Keratinocyte (primary cell): ENCODE results near the gene MUC2. TPM values are rescaled to one million over a fixed set of nuclear protein-coding genes. Genes with fewer than 3 reads are reported as not detected.

Experiments
- DNase-seq: peaks from one replicate; pipeline ENCODE4 v3.0.0-alpha.2; 2011; ENCODE audit warnings: low read depth, missing footprints, low spot score
- FAIRE-seq: peaks from 2 replicates; lab custom pipeline; 2011; peaks lifted over from hg19 to GRCh38; lab: Jason Lieb, UNC
- H2AFZ ChIP-seq: 2 replicates; pipeline ENCODE4 v1.6.0; 2012; ENCODE audit warnings: low read length, control low read depth, inconsistent platforms; ENCODE audit not compliant: control insufficient read depth
- H3K27ac ChIP-seq: 2 replicates; pipeline ENCODE4 v1.5.1; 2011; ENCODE audit warnings: low read length; ENCODE audit not compliant: control insufficient read depth, insufficient read depth
- H3K27me3 ChIP-seq: 3 replicates; pipeline ENCODE4 v1.6.0; 2011; ENCODE audit warnings: low read length; ENCODE audit not compliant: control insufficient read depth, insufficient read depth; ENCODE audit errors: extremely low read depth
- H3K36me3 ChIP-seq, 2 experiments: 2 replicates in 1 of 2; 3 replicates in 1 of 2; pipeline ENCODE4 v1.5.1; 2011; ENCODE audit warnings: low read length in 2 of 2, mild to moderate bottlenecking in 1 of 2; ENCODE audit not compliant: control insufficient read depth in 2 of 2, insufficient read depth in 2 of 2; ENCODE audit errors: extremely low read depth in 1 of 2
- H3K4me1 ChIP-seq: 3 replicates; pipeline ENCODE4 v1.5.1; 2011; ENCODE audit warnings: low read length; ENCODE audit not compliant: control insufficient read depth, insufficient read depth; ENCODE audit errors: extremely low read depth
- H3K4me2 ChIP-seq: 3 replicates; pipeline ENCODE4 v1.6.0; 2011; ENCODE audit warnings: low read depth, low read length; ENCODE audit not compliant: control insufficient read depth, insufficient read depth; ENCODE audit errors: extremely low read depth
- H3K4me3 ChIP-seq, 3 experiments: fragments of 200-600 bp in 1 of 3; sonication (generic) in 1 of 3; 2 replicates in 2 of 3; 3 replicates in 1 of 3; pipeline ENCODE4 v1.5.1; 2011 to 2016; ENCODE audit warnings: low read length in 3 of 3, mild to moderate bottlenecking in 3 of 3, control low read depth in 2 of 3, inconsistent platforms in 1 of 3, low read depth in 1 of 3, mixed read lengths in 1 of 3, mixed run types in 1 of 3, moderate library complexity in 1 of 3; ENCODE audit not compliant: control insufficient read depth in 2 of 3, insufficient read depth in 2 of 3; ENCODE audit errors: extremely low read depth in 1 of 3
- H3K79me2 ChIP-seq: 2 replicates; pipeline ENCODE4 v1.6.0; 2012; ENCODE audit warnings: low read length; ENCODE audit not compliant: control insufficient read depth, insufficient read depth
- H3K9ac ChIP-seq: 3 replicates; pipeline ENCODE4 v1.6.0; 2011; ENCODE audit warnings: low read length; ENCODE audit not compliant: control insufficient read depth, insufficient read depth; ENCODE audit errors: extremely low read depth
- H3K9me1 ChIP-seq: 3 replicates; pipeline ENCODE4 v1.6.0; 2011; ENCODE audit warnings: low read length; ENCODE audit not compliant: control insufficient read depth, insufficient read depth; ENCODE audit errors: extremely low read depth
- H3K9me3 ChIP-seq: 2 replicates; pipeline ENCODE4 v1.5.1; 2012; ENCODE audit warnings: low read depth, low read length; ENCODE audit not compliant: control insufficient read depth
- H4K20me1 ChIP-seq: 3 replicates; pipeline ENCODE4 v1.6.0; 2011; ENCODE audit warnings: low read length; ENCODE audit not compliant: control insufficient read depth, insufficient read depth; ENCODE audit errors: extremely low read depth
- EZH2 ChIP-seq: IDR thresholded peaks from one replicate; pipeline ENCODE4 v1.6.1; 2012; ENCODE audit warnings: inconsistent platforms, mild to moderate bottlenecking, low read length, moderate library complexity
- dilution Hi-C: fragments of 300-500 bp; cut with MboI; formaldehyde crosslinking; loops from one replicate; pipeline ENCODE4 v1.7.0; 2020; ENCODE audit warnings: low sequenced_read_pairs; ENCODE audit not compliant: extremely low pct_ligation_motif_present
- polyA plus RNA-seq, 5 experiments: library from polyadenylated mRNA; depleted of rRNA in 3 of 5; stranded (reverse) in 3 of 5; stranded (forward) in 1 of 5; unstranded in 1 of 5; fragments of >200 nt; gene quantifications; 1 replicate in 1 of 5; 2 replicates in 3 of 5; 3 replicates in 1 of 5; pipeline versions ENCODE4 v1.2.1 to v1.2.3, GENCODE V29; 2011 to 2012; ENCODE audit warnings: missing spikeins in 2 of 5, low read depth in 1 of 5, low replicate concordance in 1 of 5
- TF ChIP-seq, protein P1 (sequence below), 3 experiments: IDR thresholded peaks in 1 of 3; conservative IDR thresholded peaks in 1 of 3; optimal IDR thresholded peaks in 1 of 3; 2 replicates in 2 of 3; 3 replicates in 1 of 3; pipeline versions ENCODE3 to v1.5.1; 2011; ENCODE audit warnings: low read length in 3 of 3, mild to moderate bottlenecking in 3 of 3, moderate library complexity in 2 of 3, control low read depth in 1 of 3, inconsistent platforms in 1 of 3; ENCODE audit not compliant: insufficient read depth in 2 of 3; ENCODE audit errors: extremely low read depth in 1 of 3

Gene MUC2
- polyA plus RNA-seq, 1 donor (not counting 4 experiments of a cell fraction or from before 2014, with no cell fraction given), result not detected

DNA sequence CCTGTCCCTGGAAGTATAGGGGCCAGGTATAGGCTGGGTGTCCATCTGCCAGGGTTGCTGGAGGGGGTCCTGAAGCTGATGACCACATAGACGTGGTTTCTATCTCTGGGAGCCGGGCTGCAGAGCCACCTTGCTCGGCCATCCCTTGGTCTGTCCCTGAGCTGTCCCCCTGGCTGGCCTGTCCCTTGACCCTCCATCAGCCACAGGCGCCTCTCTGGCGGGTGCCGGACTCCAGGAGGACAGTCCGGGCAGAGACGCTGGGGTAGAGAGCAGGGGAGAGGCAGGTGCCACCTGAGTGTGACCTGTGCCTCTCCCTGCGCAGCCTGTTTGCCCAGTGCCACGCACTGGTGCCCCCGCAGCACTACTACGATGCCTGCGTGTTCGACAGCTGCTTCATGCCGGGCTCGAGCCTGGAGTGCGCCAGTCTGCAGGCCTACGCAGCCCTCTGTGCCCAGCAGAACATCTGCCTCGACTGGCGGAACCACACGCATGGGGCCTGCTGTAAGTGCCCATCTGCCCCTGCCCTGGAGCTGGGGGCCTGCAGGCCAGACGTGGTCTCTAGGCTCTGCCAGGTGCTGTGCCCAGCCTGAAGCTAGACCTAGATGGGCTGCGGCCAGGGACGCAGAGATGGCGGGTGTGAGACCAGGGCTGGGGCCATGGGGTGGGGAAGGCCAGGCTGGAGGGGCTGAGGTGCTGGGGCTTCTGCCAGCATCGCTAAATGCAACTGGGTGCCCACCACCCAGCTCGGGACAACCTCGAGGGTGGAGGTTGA, 29.9 kb downstream of the MUC2 start:
- Histone ChIP-seq H3K9me1 (no peaks in the 10 kb centered on the region), H3K27ac (no peak overlapping the region), H2AFZ (no peak overlapping the region), H3K36me3 (no peaks in the 10 kb centered on the region), H3K4me2 (no peak overlapping the region), H3K4me3 (no peak overlapping the region), H3K79me2 (no peaks in the 10 kb centered on the region), H3K27me3 (no peaks in the 10 kb centered on the region), H4K20me1 (no peaks in the 10 kb centered on the region), H3K9ac (no peak overlapping the region), H3K4me1 (no peaks in the 10 kb centered on the region), H3K9me3 (peaks cover 10% of the 10 kb centered on the region)
- FAIRE-seq (no peak), DNase-seq (no peak)
- TF ChIP-seq EZH2, result no peak
- TF ChIP-seq, protein P1, sequence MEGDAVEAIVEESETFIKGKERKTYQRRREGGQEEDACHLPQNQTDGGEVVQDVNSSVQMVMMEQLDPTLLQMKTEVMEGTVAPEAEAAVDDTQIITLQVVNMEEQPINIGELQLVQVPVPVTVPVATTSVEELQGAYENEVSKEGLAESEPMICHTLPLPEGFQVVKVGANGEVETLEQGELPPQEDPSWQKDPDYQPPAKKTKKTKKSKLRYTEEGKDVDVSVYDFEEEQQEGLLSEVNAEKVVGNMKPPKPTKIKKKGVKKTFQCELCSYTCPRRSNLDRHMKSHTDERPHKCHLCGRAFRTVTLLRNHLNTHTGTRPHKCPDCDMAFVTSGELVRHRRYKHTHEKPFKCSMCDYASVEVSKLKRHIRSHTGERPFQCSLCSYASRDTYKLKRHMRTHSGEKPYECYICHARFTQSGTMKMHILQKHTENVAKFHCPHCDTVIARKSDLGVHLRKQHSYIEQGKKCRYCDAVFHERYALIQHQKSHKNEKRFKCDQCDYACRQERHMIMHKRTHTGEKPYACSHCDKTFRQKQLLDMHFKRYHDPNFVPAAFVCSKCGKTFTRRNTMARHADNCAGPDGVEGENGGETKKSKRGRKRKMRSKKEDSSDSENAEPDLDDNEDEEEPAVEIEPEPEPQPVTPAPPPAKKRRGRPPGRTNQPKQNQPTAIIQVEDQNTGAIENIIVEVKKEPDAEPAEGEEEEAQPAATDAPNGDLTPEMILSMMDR (optimal IDR thresholded peaks at IDR 0.05 in 1 of 3, IDR thresholded peaks at IDR 0.05 in 1 of 3, conservative IDR thresholded peaks at IDR 0.05 in 1 of 3; ENCODE audit: extremely low read depth in 1 of 3, insufficient read depth in 2 of 3, low read length in 3 of 3), result no peak
- dilution Hi-C loops, result no loop called here

DNA sequence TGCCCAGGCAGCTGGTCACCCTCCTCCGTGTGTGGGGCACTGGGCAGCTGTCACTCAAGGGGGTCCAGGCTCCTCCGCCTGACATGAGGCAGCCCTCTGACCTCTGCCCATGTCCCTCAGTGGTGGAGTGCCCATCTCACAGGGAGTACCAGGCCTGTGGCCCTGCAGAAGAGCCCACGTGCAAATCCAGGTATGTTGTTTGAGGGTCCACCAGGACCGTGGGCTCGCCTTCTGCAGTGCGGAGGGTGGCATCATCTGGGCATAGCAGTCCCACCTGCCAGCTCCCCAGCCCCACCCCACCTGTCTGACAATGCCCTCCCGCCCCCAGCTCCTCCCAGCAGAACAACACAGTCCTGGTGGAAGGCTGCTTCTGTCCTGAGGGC, 30.5 kb downstream of the MUC2 start:
- H3K4me1 ChIP-seq, result no peaks in the 10 kb centered on the region
- dilution Hi-C loops, result no loop called here
- H3K9me3 ChIP-seq, result peaks cover 7% of the 10 kb centered on the region
- no peak overlapping the region for H3K9ac ChIP-seq
- H3K79me2 ChIP-seq, result no peaks in the 10 kb centered on the region
- H3K9me1 ChIP-seq, result no peaks in the 10 kb centered on the region
- H2AFZ ChIP-seq, result no peak overlapping the region
- DNase-seq (no peak), FAIRE-seq (no peak)
- H4K20me1 ChIP-seq, result no peaks in the 10 kb centered on the region
- H3K4me2 ChIP-seq, result no peak overlapping the region
- H3K36me3 ChIP-seq, result no peaks in the 10 kb centered on the region
- peaks cover 3% of the 10 kb centered on the region for H3K27me3 ChIP-seq
- no peak overlapping the region for H3K27ac ChIP-seq
- H3K4me3 ChIP-seq, result no peak overlapping the region
- TF ChIP-seq, protein P1 (optimal IDR thresholded peaks at IDR 0.05 in 1 of 3, IDR thresholded peaks at IDR 0.05 in 1 of 3, conservative IDR thresholded peaks at IDR 0.05 in 1 of 3; ENCODE audit: extremely low read depth in 1 of 3, insufficient read depth in 2 of 3, low read length in 3 of 3), result no peak
